CD14-positive monocyte (primary cell): ENCODE results near the gene MRTFB. TPM values are rescaled to one million over a fixed set of nuclear protein-coding genes. Genes with fewer than 3 reads are reported as not detected.

Experiments used
- DNase-seq, 3 donors: peaks; one replicate each; pipeline ENCODE4 v3.0.0-alpha.2; 2011 to 2022
- H2AFZ ChIP-seq: 2 replicates; pipeline ENCODE4 v1.6.0; 2012; ENCODE audit warnings: mild to moderate bottlenecking, low read depth, low read length, inconsistent platforms; ENCODE audit not compliant: insufficient read depth, poor library complexity, severe bottlenecking
- H3K27ac ChIP-seq, 2 donors: 1 replicate in 1 of 2; 2 replicates in 1 of 2; pipeline ENCODE4 v1.5.1; 2012 to 2013; ENCODE audit warnings: low read length in 2 of 2, control low read depth in 1 of 2, inconsistent platforms in 1 of 2, low read depth in 1 of 2, mild to moderate bottlenecking in 1 of 2
- H3K27me3 ChIP-seq, 2 donors: one replicate each; pipeline versions ENCODE4 v1.6.0 to v1.6.1; 2011 to 2013; ENCODE audit warnings: low read length in 2 of 2; ENCODE audit not compliant: control insufficient read depth in 2 of 2, insufficient read depth in 2 of 2
- H3K36me3 ChIP-seq, 2 donors: replicated peaks in 1 of 2; 1 replicate in 1 of 2; 2 replicates in 1 of 2; pipeline versions ENCODE4 v1.5.1 to v1.6.1; 2012 to 2013; ENCODE audit warnings: low read length in 2 of 2, control low read depth in 1 of 2, inconsistent platforms in 1 of 2, mild to moderate bottlenecking in 1 of 2; ENCODE audit not compliant: insufficient read depth in 2 of 2, control insufficient read depth in 1 of 2
- H3K4me1 ChIP-seq, 2 donors: 1 replicate in 1 of 2; 2 replicates in 1 of 2; pipeline versions ENCODE4 v1.5.1 to v1.6.1; 2012 to 2013; ENCODE audit warnings: low read length in 2 of 2, control low read depth in 1 of 2, inconsistent platforms in 1 of 2, mild to moderate bottlenecking in 1 of 2, moderate library complexity in 1 of 2; ENCODE audit not compliant: insufficient read depth in 2 of 2, control insufficient read depth in 1 of 2
- H3K4me2 ChIP-seq: replicated peaks from 2 replicates; pipeline ENCODE3; 2012; ENCODE audit warnings: low read length, moderate library complexity, mild to moderate bottlenecking; ENCODE audit not compliant: poor library complexity, severe bottlenecking; ENCODE audit errors: extremely low read depth
- H3K4me3 ChIP-seq, 3 experiments: fragments of 200-600 bp in 1 of 3; sonication (generic) in 1 of 3; replicated peaks in 1 of 3; 1 replicate in 2 of 3; 2 replicates in 1 of 3; pipeline ENCODE4 v1.5.1; 2011 to 2013; ENCODE audit warnings: low read length in 3 of 3, mild to moderate bottlenecking in 3 of 3, control low read depth in 2 of 3, low read depth in 2 of 3, inconsistent platforms in 1 of 3, moderate library complexity in 1 of 3
- H3K79me2 ChIP-seq: 2 replicates; pipeline ENCODE4 v1.6.0; 2012; ENCODE audit warnings: mild to moderate bottlenecking, control low read depth, inconsistent platforms, low read length, moderate library complexity; ENCODE audit not compliant: insufficient read depth
- H3K9ac ChIP-seq: 2 replicates; pipeline ENCODE4 v1.6.0; 2017; ENCODE audit warnings: low read length, mild to moderate bottlenecking; ENCODE audit not compliant: insufficient read depth, poor library complexity, severe bottlenecking
- H3K9me3 ChIP-seq, 2 donors: replicated peaks in 1 of 2; 1 replicate in 1 of 2; 2 replicates in 1 of 2; pipeline versions ENCODE4 v1.5.1 to v1.6.1; 2012 to 2013; ENCODE audit warnings: low read length in 2 of 2, control low read depth in 1 of 2; ENCODE audit not compliant: control insufficient read depth in 1 of 2, insufficient read depth in 1 of 2
- H4K20me1 ChIP-seq: 2 replicates; pipeline ENCODE4 v1.6.0; 2012; ENCODE audit warnings: mild to moderate bottlenecking, low read length, control low read depth, moderate library complexity; ENCODE audit not compliant: insufficient read depth
- H3K27ac Mint-ChIP-seq, 7 donors: one replicate each; pipeline ENCODE4 v1.8.0; 2020; ENCODE audit warnings: mild to moderate bottlenecking in 7 of 7, mixed read lengths in 7 of 7, moderate library complexity in 6 of 7, inconsistent platforms in 2 of 7
- H3K27me3 Mint-ChIP-seq, 3 donors: one replicate each; pipeline ENCODE4 v1.8.0; 2021 to 2022; ENCODE audit warnings: low read depth in 3 of 3, mild to moderate bottlenecking in 3 of 3, mixed read lengths in 3 of 3, moderate library complexity in 3 of 3, inconsistent platforms in 1 of 3
- H3K36me3 Mint-ChIP-seq, 2 donors: one replicate each; pipeline ENCODE4 v1.8.0; 2020; ENCODE audit warnings: mixed read lengths in 2 of 2, inconsistent platforms in 1 of 2, mild to moderate bottlenecking in 1 of 2
- H3K4me1 Mint-ChIP-seq: one replicate; pipeline ENCODE4 v1.8.0; 2020; ENCODE audit warnings: mild to moderate bottlenecking, mixed read lengths
- H3K4me3 Mint-ChIP-seq, 2 donors: one replicate each; pipeline ENCODE4 v1.8.0; 2020; ENCODE audit warnings: mild to moderate bottlenecking in 2 of 2, mixed read lengths in 2 of 2, moderate library complexity in 1 of 2
- H3K9me3 Mint-ChIP-seq, 7 donors: one replicate each; pipeline ENCODE4 v1.8.0; 2020 to 2022; ENCODE audit warnings: mixed read lengths in 7 of 7, mild to moderate bottlenecking in 6 of 7, moderate library complexity in 6 of 7, inconsistent platforms in 2 of 7
- WGBS: methylation state at CpG from one replicate; pipeline ENCODE4 v1.1.5; 2013; ENCODE audit warnings: missing lambda C conversion rate; ENCODE audit not compliant: insufficient coverage; 5-methylcytosine and 5-hydroxymethylcytosine counted together
- intact Hi-C, 2 donors: fragments of 100-400 bp; cut with micrococcal nuclease; formaldehyde crosslinking; loops; one replicate each; pipeline versions ENCODE4 v1.15.0 to v1.15.1; 2023
- polyA plus RNA-seq, 3 donors: library from polyadenylated mRNA; depleted of rRNA in 1 of 3; unstranded in 2 of 3; stranded (reverse) in 1 of 3; fragments of 300-500 nt in 2 of 3; fragments of >200 nt in 1 of 3; fragmentation: Illumina TruSeq in 2 of 3; gene quantifications; 1 replicate in 2 of 3; 2 replicates in 1 of 3; pipeline ENCODE4 v1.2.3, GENCODE V29; 2012 to 2021
- TF ChIP-seq, protein P1 (sequence below): fragments of 200-600 bp; IDR thresholded peaks from one replicate; pipeline ENCODE4 v1.8.0; 2022; ENCODE audit warnings: antibody characterized with exemption, mild to moderate bottlenecking

Gene MRTFB
- polyA plus RNA-seq, 3 donors, result 0.69 to 1.4 (median 0.87) TPM

DNA sequence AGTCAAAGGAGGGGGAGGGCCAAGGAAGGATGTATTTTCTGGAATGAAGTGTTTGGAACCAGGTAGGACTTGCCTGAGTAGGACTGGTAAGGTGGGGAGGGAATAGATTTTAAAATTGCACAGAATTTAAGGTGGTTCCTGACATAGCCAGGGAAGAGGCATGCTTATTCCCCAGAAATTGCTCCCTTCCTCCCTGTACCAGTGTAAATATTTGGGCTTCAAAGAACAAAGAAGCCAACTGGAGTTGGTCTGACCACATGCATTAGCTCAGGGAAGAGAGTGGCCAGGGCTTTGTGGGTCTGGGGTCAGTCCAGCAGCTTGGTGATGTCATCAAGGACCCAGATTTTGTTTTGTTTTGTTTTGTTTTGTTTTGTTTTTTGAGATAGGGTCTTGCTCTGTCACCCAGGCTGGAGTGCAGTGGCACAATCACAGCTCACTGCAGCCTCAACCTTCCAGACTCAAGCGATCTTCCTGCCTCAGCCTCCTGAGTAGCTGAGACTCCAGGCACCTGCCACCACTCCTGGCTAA is 9.3 kb upstream of the MRTFB start:
- H3K27me3 Mint-ChIP-seq, result peaks cover 4 to 12% (median 10%) of the 10 kb centered on the region in 3 donors
- Histone ChIP-seq H3K27me3 (peaks cover 0 to 2% of the 10 kb centered on the region in 2 donors), H4K20me1 (no peaks in the 10 kb centered on the region), H3K4me2 (no peak overlapping the region), H3K27ac (no peak overlapping the region), H3K79me2 (no peaks in the 10 kb centered on the region), H3K9ac (no peak overlapping the region), H3K4me3 (no peak overlapping the region), H3K4me1 (no peaks in the 10 kb centered on the region), H3K9me3 (no peaks in the 10 kb centered on the region), H2AFZ (no peak overlapping the region), H3K36me3 (no peaks in the 10 kb centered on the region)
- H3K27ac Mint-ChIP-seq, result no peak overlapping the region
- intact Hi-C loops, result no loop called here
- no peaks in the 10 kb centered on the region for H3K4me1 Mint-ChIP-seq
- peaks cover 0 to 5% (median 0%) of the 10 kb centered on the region in 7 donors for H3K9me3 Mint-ChIP-seq
- no peaks in the 10 kb centered on the region for H3K36me3 Mint-ChIP-seq
- H3K4me3 Mint-ChIP-seq, result no peak overlapping the region
- TF ChIP-seq, protein P1, sequence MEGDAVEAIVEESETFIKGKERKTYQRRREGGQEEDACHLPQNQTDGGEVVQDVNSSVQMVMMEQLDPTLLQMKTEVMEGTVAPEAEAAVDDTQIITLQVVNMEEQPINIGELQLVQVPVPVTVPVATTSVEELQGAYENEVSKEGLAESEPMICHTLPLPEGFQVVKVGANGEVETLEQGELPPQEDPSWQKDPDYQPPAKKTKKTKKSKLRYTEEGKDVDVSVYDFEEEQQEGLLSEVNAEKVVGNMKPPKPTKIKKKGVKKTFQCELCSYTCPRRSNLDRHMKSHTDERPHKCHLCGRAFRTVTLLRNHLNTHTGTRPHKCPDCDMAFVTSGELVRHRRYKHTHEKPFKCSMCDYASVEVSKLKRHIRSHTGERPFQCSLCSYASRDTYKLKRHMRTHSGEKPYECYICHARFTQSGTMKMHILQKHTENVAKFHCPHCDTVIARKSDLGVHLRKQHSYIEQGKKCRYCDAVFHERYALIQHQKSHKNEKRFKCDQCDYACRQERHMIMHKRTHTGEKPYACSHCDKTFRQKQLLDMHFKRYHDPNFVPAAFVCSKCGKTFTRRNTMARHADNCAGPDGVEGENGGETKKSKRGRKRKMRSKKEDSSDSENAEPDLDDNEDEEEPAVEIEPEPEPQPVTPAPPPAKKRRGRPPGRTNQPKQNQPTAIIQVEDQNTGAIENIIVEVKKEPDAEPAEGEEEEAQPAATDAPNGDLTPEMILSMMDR, result no peak
- no peak for DNase-seq
- WGBS, result no CpG with 5 or more reads among the region's 1 CpG

DNA sequence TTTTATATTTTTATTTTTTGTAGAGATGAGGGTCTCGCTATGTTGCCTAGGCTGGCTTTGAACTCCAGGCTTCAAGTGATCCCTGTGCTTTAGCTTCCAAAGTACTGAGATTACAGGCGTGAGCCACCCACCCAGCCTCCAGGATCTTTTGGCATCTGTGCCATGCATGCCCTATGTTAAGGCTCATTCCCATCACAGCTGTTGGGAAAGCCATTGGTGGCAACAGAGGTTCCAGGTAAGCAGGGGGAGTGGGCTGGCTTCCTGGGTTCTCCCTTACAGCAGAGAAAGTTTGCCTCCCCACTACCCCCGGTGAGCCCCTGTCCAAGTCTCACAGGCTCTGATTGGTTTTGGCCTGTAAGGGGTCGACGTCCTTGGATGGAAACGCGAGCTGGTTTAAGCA is 8.9 kb upstream of the MRTFB start:
- no peaks in the 10 kb centered on the region for H4K20me1 ChIP-seq
- no peak overlapping the region for H3K9ac ChIP-seq
- no peaks in the 10 kb centered on the region for H3K36me3 ChIP-seq
- no peak overlapping the region for H2AFZ ChIP-seq
- TF ChIP-seq, protein P1, result no peak
- no peak overlapping the region for H3K4me3 ChIP-seq
- 96% methylated on average over 4 of the region's 7 CpGs for WGBS
- no peak for DNase-seq
- H3K4me1 ChIP-seq, result no peaks in the 10 kb centered on the region
- peaks cover 0 to 2% of the 10 kb centered on the region in 2 donors for H3K27me3 ChIP-seq
- no peaks in the 10 kb centered on the region for H3K9me3 ChIP-seq
- H3K79me2 ChIP-seq, result no peaks in the 10 kb centered on the region
- intact Hi-C loops, result no loop called here
- Mint-ChIP-seq H3K9me3 (peaks cover 0 to 4% (median 0%) of the 10 kb centered on the region in 7 donors), H3K27me3 (peaks cover 4 to 12% (median 7%) of the 10 kb centered on the region in 3 donors), H3K4me1 (no peaks in the 10 kb centered on the region), H3K27ac (no peak overlapping the region), H3K36me3 (no peaks in the 10 kb centered on the region), H3K4me3 (no peak overlapping the region)
- no peak overlapping the region for H3K27ac ChIP-seq
- H3K4me2 ChIP-seq, result no peak overlapping the region
